CD4-positive, alpha-beta T cell treated with Interleukin-21 for 1 hour (primary cell): Measurements from ENCODE around the gene GPR78.

ENCODE experiments used
- DNase-seq: peaks from one replicate; pipeline ENCODE4 v3.0.0-alpha.2; 2020

The GPR78 gene

DNA sequence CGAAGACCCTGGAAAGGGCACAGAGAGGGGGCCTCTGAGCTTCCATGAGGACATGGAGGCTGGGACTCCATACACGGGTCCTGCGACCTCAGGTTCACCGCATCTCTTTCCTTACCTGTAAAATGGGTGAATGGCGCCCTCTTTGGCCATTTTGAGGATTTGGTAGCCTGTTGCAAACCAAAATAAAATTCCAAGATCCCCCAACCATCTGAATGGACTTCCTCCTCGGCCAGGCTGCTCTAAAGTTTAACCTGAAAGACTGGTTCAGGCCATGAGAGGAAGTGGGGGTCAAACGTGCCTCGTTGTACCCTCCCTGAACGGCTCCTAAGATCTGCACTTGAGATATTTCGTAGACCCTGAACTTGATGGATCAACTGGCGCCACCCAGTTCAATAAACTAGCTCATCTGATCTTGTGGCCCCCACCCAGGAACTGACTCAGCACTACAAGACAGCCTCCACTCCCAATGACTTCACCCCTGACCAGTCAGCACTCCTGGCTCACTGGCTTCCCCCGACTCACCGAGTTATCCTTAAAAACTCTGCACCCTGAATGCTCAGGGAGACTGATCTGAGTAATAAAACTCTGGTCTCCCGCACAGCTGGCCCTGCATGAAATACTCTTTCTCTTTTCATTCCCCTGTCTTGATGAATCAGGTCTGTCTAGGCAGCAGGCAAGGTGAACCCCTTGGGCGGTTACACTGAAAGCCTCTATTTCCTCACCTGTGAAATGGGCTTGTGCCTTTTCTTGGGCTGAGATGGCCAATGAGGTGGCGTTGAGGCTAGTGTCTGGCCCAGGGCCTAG, 32.9 kb upstream of the GPR78 start:
- DNase-seq, result no peak

DNA sequence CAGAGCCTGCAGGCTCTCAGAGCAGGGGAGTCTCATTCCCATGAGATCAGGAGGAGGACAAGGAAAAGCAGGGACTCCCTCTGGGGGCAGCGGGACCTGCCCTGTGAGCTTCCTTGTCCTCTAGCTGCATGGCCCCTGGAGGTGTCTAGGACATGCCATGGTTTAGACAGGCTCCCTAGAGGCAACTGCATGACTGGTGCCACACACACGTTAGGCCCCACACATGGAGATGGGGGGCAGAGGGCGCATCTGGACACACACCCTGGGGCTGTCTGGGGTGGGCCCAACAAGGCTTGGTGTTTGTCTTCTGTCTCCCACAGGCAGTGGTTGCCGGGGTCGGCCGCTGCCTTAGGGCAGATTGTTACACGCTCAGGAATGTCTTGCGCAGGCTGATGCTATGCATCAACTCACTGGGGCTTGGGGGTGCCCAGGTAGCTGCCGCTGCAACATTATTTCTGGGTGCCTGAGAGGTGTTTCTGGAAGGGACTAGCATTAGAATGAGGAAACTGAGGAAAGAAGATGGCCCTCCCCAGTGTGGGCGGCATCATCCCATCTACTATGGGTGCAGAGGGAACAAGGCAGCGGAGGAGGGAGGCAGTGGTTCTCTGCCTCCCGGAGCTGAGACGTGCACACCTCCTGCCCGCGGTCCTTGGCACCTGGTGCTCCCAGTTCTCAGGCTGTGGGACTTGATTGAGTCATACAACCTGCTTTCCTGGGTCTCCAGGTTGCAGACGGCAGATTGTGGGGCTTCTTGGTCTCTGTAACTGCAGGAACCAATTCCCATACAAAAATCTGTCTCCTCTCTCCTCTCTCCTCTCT, 32.1 kb upstream of the GPR78 start:
- DNase-seq, result no peak

GRCh38 chr4:8548731-8549351, 31.4 kb upstream of the GPR78 start:
- DNase-seq, result no peak

GRCh38 chr4:8549352-8549931, 30.8 kb upstream of the GPR78 start:
- no peak for DNase-seq

GRCh38 chr4:8550691-8551090, 29.5 kb upstream of the GPR78 start:
- no peak for DNase-seq

DNA sequence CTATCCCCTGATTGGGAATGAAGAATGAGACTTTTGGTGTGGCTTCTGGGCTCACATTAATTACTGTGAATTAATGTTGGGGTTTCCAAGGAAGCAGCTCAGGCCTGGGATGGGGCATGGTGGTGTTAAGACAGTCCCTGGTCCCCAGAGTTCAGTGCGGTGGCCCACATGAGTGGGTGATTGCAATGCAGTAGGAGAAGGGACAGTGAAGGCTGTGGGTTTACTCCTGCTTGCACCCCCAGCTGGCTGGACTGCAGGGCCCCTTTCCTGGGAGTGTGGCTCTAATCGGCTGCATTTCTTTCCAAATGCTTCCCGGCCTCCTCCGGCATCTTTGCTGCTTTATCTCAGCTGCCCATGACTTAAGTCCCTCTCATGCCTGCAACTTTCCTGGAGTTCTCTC, 28.2 kb upstream of the GPR78 start:
- DNase-seq, result no peak

GRCh38 chr4:8552581-8553205, 27.5 kb upstream of the GPR78 start:
- DNase-seq, result no peak

DNA sequence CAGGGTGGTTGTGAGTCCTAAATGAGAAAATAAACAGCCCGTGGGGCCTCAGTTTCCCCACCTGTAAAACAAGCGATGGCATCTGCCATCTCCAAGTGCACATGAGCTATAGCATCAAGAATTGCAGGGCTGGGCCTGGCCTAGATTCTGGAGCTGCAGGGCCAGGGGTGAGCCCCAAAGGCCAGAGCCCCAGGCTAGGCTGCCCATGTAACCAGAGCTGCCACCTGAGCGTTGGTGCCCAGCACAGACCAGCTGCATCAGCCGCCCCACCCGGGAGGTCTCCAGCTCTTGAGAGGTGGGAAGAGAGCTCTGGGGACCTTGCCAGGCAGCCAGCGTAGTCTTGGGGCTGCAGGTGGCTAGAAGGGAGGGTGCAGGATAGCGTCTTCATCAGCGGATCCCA, 27.0 kb upstream of the GPR78 start:
- DNase-seq, result no peak

- DNase-seq, result no peak
Measured at GRCh38 chr4:8553991-8554405, 26.2 kb upstream of the GPR78 start.

DNA sequence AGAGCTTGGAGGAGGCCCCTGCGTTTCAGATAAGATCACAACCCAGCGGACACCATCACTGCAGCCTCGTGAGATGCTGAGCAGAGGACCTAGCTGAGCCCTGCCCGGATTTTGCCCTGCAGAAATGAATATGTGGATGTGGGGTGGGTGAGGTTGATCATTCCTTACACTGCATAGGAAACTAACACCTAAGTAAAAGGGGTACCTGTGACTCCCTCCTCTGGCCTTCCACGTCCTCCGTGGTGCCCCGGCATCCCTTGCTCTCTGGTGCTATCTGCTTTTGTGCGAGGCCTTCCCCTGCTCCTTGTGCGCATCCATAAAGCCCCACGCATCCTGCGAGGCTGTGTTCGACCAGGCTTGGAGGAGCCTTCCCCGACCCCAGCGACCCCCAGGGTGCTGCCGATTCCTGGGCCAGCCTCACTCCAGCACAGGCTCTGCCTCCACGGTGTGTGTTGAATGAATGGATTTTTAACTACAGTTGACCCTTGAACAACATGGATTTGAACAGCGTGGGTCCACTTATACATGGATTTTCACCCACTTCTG, 25.6 kb upstream of the GPR78 start:
- no peak for DNase-seq

DNA sequence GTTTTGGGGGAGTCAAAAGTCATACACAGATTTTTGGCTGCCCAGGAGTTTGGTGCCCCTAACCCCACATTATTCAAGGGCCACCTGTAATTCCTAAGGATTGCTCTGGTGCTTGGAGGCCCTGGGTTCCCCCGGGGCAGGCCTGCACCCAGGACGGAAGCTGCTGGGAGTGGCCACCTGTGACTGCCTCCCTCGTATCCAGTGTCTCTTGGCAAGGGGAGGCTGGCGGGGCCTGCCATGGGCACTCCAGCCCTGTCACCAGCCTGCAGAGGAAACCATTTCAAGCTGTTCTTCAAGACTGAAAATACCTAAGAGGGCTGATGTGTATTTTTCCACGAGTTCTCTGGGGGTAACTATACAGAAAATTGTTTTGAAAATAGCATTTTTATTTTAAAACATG, 24.5 kb upstream of the GPR78 start:
- DNase-seq, result no peak

DNA sequence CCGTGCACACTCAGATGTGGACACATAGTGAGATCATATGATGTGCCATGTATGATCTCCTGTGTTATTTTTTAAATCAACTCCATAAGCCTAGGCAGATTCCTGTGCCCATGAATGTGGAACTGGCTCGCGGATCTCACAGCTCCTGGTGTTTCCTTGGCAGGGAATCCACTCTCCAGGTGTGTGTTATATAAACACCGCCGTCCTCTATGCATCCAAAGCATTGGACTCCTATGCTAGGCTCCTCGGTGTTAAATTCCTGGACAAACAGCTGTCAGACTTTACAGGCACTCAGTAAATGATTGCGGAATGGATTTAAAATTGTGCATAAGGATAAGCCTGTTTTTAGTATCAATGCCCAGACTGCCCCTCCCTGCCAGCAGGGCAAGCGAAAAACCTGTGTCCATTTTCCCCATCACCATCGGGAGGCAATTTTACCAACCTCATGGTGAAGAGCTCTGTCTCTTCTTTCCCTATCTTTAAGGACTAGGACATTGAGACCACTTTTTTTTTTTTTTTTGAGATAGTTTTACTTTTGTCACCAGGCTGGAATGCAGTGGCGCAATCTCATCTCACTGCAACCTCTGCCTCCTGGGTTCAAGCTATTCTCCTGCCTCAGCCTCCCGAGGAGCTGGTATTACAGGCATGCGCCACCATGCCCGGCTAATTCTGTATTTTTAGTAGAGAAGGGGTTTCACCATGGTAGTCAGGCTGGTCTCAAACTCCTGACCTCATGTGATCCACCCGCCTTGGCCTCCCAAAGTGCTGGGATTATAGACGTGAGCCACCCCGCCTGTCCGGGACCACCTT, 23.6 kb upstream of the GPR78 start:
- DNase-seq, result no peak

- DNase-seq, result no peak
Measured at GRCh38 chr4:8557151-8558076, 22.8 kb upstream of the GPR78 start.

- DNase-seq, result no peak
Measured at GRCh38 chr4:8558080-8558960, 21.9 kb upstream of the GPR78 start.

DNA sequence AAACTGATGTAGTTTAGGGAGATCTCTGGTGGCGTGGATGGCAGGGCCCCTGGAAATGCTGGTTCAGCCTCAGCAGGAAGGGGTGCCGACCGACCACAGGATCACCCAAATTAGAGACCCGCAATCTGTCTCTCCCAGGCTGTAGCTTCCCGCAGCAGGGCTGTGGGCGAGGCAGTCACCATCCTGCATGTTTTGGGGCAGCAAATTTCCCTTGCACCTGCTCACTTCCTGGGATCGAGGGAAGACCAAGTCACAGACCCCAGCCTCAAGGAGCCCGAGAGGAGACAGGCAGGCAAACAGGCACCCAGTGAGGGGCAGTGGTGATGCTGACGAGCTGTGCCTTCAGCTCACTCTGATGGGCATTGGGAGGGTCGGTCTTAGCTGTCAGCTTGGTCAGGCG, 21.2 kb upstream of the GPR78 start:
- no peak for DNase-seq

- DNase-seq, result no peak
Measured at GRCh38 chr4:8559524-8560264, 20.5 kb upstream of the GPR78 start.

GRCh38 chr4:8560265-8561047, 19.7 kb upstream of the GPR78 start:
- DNase-seq, result no peak

DNA sequence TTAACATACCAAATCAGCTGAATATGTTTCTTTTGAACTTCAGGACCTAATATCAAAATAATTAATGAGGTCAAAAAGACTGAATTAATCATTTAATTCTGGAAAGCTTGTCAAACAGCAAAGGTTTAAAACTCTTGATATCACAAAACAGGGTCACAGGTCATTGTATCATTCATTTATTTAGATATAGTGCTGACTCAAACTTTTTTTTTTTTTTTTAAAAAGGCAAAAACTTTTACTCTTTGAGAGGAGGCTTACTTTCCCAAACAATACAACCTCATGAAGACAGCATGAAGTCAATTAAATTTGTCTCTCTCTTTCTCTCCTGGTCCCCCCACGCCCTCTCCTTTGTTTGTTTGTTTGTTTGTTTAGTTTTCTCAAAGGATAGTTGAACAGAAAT, 15.6 kb upstream of the GPR78 start:
- no peak for DNase-seq
